ENCODE data around the gene POLH. TPM values are rescaled to one million over a fixed set of nuclear protein-coding genes. Genes with fewer than 3 reads are reported as not detected.

The POLH gene
- total and polyA plus RNA-seq, 9 of the 15 experiments (the other 6 are each of a cell fraction or from before 2014, with no cell fraction given), result 5.8 to 31.6 (median 20.6) TPM

- TF ChIP-seq SIN3B (IDR thresholded peaks at IDR 0.05; ENCODE audit: low read depth) (no peak), TGIF2 (CRISPR knock-in tag; IDR thresholded peaks at IDR 0.05) (no peak), HMG20A (CRISPR knock-in tag; conservative IDR thresholded peaks at IDR 0.05) (no peak), ZKSCAN3 (CRISPR knock-in tag; IDR thresholded peaks at IDR 0.05) (no peak), ARNT (IDR thresholded peaks at IDR 0.05) (peak in 1 of 2 experiments; percentile 70), MLX (CRISPR knock-in tag; conservative IDR thresholded peaks at IDR 0.05) (peak; percentile 32 to 94; a peak in 2 of 4 replicates), ZNF282 (CRISPR knock-in tag; IDR thresholded peaks at IDR 0.05) (no peak), LEF1 (IDR thresholded peaks at IDR 0.05) (no peak), ZNF324 (CRISPR knock-in tag; IDR thresholded peaks at IDR 0.05) (peak; percentile 42; the same call in 1 of the 2 replicates), ZNF140 (CRISPR knock-in tag; IDR thresholded peaks at IDR 0.05) (no peak), ARID1B (IDR thresholded peaks at IDR 0.05) (peak; percentile 74), POLR3G (IDR thresholded peaks at IDR 0.05; ENCODE audit: extremely low read depth, insufficient read length, insufficient replicate concordance) (no peak), E2F3 (CRISPR knock-in tag; IDR thresholded peaks at IDR 0.05) (peak; percentile 84), E2F4 (CRISPR knock-in tag; IDR thresholded peaks at IDR 0.05; ENCODE audit: low read depth) (no peak), PTBP1 (IDR thresholded peaks at IDR 0.05; ENCODE audit: low read depth, low read length) (no peak), SAFB2 (IDR thresholded peaks at IDR 0.05; ENCODE audit: borderline replicate concordance, low read depth, low read length, severe bottlenecking) (no peak), CSDE1 (IDR thresholded peaks at IDR 0.05) (no peak), NCOR1 (IDR thresholded peaks at IDR 0.05) (no peak), RNF2 (IDR thresholded peaks at IDR 0.05) (peak; percentile 48; the same call in 1 of the 2 replicates), ZNF124 (CRISPR knock-in tag; IDR thresholded peaks at IDR 0.05) (no peak), SLC30A9 (CRISPR knock-in tag; IDR thresholded peaks at IDR 0.05) (no peak), ESRRB (CRISPR knock-in tag; IDR thresholded peaks at IDR 0.05; ENCODE audit: borderline replicate concordance) (peak; percentile 64; the same call in 1 of the 2 replicates), RBM25 (IDR thresholded peaks at IDR 0.05; ENCODE audit: low read depth, low read length, severe bottlenecking) (no peak), CCAR2 (IDR thresholded peaks at IDR 0.05; ENCODE audit: low read depth, low read length) (0 out of 2 replicates have a peak, but pooled peaks have one; percentile 27), ETV1 (tag; conservative IDR thresholded peaks at IDR 0.05; ENCODE audit: low read depth) (peak; percentile 47; the same call in 1 of the 2 replicates), KLF10 (CRISPR knock-in tag; IDR thresholded peaks at IDR 0.05) (no peak), HES1 (IDR thresholded peaks at IDR 0.05; ENCODE audit: low read depth) (no peak; the same call in 1 of the 2 replicates), MAFK (IDR thresholded peaks at IDR 0.05; ENCODE audit: low read length) (no peak), ZNF239 (CRISPR knock-in tag; IDR thresholded peaks at IDR 0.05) (no peak), ADNP (tag; IDR thresholded peaks at IDR 0.05) (no peak)
Measured at GRCh38 chr6:43629505-43630300, 53.7 kb downstream of the POLH start (continued).
